CMK (cell line): Measurements from ENCODE around the gene MDFIC2.
"Not testable (repeated sequence)": the region's sequence is repeated elsewhere in the genome, so short reads cannot be mapped to it uniquely, and the experiment has no call there.

Experiments
- DNase-seq: peaks from one replicate; pipeline ENCODE4 v3.0.0-alpha.2; 2010; ENCODE audit warnings: low read depth

Gene MDFIC2

DNA sequence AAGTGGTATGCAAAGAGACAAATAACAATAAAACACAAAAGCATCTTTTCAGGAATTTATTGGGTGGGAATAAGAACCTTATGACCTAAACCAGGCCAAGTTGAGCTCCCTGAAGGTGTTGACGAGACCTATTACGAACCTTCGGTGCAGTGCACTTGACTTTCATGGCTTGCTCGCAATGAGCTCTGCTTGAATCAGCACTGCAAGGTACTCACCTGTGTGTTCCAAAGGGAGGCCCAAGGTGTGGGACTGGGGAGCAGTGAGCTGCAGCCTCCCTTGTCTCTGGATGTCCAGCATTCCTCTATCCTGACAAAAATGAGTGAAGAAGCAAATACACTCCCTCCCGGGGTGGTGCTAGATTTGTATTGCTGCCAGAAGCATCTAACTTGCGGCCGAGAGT lies at the start of gene MDFIC2:
Gene MDFIC2 (minus strand): TSS at position 303 of the 400 bp plus-strand sequence. CDS start 665 bp downstream, outside the sequence.
- DNase-seq, result no peak

DNA sequence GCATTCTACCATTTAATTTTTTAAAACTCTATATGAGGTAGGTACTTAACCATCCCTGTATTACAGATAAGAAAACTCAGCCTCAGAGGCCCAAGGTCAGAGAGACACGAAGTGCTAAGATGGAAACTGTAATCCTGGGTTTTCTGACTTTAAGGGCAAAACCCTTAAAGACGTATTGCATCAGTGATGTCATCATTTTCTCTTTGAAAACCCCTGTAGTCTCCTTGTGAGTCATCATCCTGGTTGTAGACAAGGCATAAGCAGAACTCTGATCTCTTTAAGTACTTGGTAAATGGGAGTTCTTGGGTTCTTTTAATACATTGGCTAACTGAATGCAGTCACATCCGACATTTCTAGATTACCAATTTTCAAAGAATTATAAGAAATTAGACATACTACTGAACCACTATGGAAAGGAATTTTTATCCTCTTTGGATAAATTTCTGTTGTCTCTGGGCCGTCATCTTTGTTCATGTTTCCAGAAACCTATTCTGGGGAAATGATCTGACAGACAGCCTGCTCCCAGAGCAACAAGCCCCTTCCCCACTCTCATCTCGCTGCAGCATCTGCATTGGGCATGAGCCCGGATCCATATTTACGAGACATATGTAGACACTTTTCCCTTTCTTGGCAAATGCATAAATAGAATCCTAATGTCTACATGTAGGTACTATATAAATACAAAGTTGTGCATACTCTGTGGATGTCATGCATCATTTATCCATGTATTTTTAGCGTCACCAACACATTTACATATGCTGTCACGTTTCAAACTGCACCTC lies 48.7 kb upstream of the MDFIC2 start:
- no peak for DNase-seq

GRCh38 chr3:70359711-70360110 lies 47.3 kb upstream of the MDFIC2 start:
- no peak for DNase-seq

- DNase-seq, result no peak
These were observed 46.6 kb upstream of the MDFIC2 start for GRCh38 chr3:70358978-70359580.

- DNase-seq, result no peak
These were observed 39.8 kb upstream of the MDFIC2 start for GRCh38 chr3:70352215-70352614.

GRCh38 chr3:70342149-70342548 lies 29.7 kb upstream of the MDFIC2 start:
- no peak for DNase-seq

- DNase-seq, result not testable (repeated sequence)
These were observed 24.4 kb upstream of the MDFIC2 start for GRCh38 chr3:70336885-70337284.

- DNase-seq, result no peak
These were observed 20.6 kb upstream of the MDFIC2 start for GRCh38 chr3:70333080-70333479.

GRCh38 chr3:70315021-70315420 lies 2.6 kb upstream of the MDFIC2 start:
- no peak for DNase-seq

GRCh38 chr3:70310809-70311208 lies 1.6 kb downstream of the MDFIC2 start:
- DNase-seq, result no peak

DNA sequence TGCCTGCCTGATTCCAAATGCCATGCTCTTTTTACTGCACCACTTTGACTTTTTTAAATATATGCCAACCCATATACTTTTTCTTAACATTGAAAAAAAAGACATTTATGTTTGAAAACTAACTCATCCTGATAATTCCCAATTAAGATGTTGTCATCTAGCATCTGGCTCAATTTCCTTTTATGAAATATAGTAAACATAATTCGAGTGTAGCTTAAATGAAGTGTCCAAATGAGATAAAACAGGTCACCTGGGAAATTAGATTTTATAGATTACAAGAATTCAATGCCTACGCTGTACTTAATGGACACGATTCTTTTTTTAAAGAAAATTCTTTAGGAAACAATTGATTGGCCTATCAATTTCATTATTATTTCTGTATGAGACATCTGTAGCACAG lies 2.8 kb downstream of the MDFIC2 start:
- no peak for DNase-seq

- DNase-seq, result no peak
These were observed 3.7 kb downstream of the MDFIC2 start for GRCh38 chr3:70308760-70309159.

DNA sequence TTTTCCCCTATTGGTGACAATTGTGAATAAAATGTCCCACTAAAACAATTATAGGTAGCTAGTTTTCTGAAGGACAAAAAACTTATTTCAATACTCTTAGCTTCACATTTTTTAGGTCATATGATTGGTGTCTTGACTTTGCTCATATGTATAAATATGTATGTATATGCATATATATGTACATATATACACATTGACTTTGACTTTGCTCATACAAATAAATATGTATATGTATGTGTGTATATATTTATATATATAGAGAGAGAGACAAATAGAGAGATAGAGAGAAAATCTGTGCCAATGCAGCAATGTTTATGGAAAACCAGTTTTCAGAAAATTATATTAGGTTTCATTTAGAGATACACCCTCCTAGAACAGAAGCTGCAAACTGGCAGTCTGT lies 5.7 kb downstream of the MDFIC2 start:
- no peak for DNase-seq

DNA sequence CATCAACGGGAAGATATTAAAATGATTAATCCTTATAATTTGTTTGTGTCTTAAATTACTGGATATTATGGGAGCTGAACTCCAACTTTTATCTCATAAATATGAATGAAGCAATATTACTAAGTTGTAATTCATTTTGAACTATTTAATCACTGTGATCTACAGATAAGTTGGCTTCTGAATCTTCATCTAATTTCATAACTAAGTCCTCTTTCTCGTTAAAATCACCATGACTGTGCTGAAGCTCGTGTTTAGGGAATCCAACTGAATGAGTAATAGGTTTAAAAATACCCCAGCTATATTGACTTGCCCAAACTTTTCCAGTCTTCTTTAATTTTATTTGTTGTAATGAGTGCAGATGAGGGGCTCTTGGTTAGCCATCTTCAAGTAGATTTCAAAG lies 14.1 kb downstream of the MDFIC2 start:
- no peak for DNase-seq

DNA sequence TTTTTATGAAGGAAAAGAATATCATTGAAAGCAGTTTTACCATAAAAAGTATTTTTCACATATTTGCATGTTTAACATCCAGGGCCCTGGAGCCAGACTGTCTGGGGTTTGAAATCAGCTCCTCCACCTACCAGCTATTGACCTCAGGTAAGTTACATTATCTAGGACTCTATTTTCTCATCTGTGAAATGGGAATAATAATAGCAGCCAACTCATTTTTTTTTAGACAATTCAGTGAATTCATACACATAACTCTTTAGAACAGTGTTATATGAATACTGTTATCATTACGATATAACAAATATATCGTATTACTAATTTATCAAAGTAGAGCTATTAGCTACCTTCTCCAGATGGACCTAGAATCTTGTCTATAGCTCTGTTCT lies 21.3 kb downstream of the MDFIC2 start:
- DNase-seq, result no peak

GRCh38 chr3:70290431-70291096 lies 21.9 kb downstream of the MDFIC2 start:
- not testable (repeated sequence) for DNase-seq

- DNase-seq, result no peak
These were observed 30.8 kb downstream of the MDFIC2 start for GRCh38 chr3:70281663-70282062.

DNA sequence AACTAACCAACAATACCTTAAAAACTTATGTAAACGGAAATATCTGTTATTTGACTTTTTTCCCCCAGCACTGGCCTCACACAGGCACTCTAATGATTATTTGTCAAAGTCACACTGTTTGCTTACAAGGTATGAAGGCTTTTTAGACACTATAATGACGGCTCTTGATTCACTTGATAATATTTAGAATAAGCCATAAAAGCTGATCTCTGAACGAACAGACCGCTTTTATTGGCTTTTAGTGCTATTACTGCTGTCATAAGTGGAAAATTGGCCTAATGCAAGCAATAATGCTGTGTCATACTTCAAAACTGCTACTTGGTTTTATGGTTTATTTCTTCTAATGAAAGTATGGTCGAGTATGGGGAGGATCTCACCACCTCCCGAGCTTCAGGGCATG lies 35.1 kb downstream of the MDFIC2 start:
- DNase-seq, result no peak

GRCh38 chr3:70276901-70277300 lies 35.5 kb downstream of the MDFIC2 start:
- no peak for DNase-seq

DNA sequence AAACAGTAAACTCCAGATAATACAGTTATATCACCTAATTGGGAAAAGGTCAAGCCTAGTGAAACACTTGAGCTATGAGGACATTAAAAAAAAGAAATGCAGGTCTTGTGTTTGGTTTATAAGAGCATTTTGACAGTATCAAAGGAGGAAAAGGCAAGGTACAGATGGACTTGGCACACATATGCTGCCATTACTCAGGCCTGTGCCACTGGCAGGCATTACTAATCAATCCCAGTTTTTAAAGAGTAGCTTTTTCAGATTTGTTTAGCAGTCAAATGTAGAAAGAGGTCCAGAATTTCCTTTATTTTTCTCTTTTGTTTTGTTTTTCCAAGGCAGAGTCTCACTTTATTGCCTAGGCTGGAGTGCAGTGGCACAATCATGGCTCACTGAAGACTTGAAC lies 38.9 kb downstream of the MDFIC2 start:
- no peak for DNase-seq

DNA sequence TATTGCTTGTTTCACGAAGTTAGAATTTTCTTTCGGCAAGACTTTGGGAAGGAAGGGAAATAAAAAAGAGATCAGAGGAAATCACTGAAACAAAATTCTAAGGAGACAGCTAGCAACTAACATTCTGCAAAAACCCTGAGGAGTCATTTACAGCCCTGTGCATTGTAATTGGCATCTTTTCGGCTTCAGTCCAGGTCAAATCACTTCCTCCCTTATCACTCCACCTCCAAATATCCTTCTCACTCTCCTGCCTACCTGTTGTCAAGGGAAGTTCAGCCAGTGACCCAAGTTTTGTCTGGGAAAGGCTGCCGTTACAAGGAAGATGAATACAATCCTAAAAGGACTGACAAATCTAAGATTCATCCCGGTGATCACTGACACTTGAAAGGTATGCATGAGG lies 39.6 kb downstream of the MDFIC2 start:
- no peak for DNase-seq

GRCh38 chr3:70264122-70264780 lies 48.2 kb downstream of the MDFIC2 start:
- DNase-seq, result no peak

DNA sequence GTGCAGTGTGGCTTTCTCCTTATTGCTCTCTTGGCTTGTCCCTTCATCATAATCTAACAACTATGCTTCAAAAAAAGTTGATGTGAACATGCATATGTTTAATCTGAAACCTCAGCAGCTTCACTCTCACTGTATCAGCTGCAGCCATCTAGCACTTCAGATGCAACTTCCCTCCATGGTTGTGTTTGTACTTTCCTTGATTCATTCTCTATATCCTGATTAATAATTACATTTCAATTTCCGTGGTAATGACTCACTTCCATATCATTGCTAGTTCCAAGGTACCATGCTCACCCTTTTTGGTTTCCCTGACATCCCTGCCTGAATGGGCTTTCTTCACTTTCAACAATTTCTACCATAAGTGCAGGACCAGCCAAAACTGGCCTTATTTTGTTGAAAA lies 51.2 kb downstream of the MDFIC2 start:
- no peak for DNase-seq
